GM12865 (cell line): ENCODE results near the gene RFC5.

ENCODE experiments used
- DNase-seq: peaks from one replicate; pipeline ENCODE4 v3.0.0; 2010; ENCODE audit warnings: low read depth
- H3K4me3 ChIP-seq: 2 replicates; pipeline ENCODE4 v1.5.1; 2011; ENCODE audit warnings: mild to moderate bottlenecking, low read depth, low read length, control low read depth
- TF ChIP-seq, protein P1 (sequence below): IDR thresholded peaks from 2 replicates; pipeline ENCODE4 v1.5.1; 2011; ENCODE audit warnings: low read length, control low read depth, low read depth, inconsistent platforms; ENCODE audit not compliant: insufficient read depth; ENCODE audit errors: missing control alignments

RFC5 gene

DNA sequence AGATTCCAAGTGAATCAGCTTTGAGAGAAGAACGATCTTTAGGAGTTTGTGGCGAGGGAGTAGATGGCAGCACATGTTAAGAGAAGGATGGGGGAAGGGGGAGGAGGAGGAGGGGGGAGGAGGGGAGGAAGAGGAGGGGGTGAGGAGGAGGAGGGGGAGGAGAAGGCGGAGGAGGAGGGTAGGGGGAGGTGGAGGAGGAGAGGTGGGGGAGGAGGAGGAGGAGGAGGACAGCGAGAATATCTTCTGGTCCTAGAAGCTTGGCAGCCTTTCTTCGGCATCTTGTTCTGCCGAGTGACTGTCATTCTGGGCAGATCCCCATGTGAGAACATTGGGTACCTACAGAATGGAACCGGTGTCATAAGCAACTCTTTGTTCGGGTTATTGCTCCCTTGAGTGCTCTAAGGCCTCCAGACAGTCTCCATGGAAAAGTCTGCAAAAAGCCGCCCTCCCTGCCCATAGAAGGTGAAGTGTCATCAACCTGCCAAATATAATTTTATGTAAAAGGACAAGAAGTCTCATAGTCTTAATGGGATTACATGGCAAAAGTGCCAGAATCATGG lies 6.9 kb downstream of the RFC5 start:
- no peak overlapping the region for H3K4me3 ChIP-seq
- no peak for DNase-seq
- TF ChIP-seq, protein P1, sequence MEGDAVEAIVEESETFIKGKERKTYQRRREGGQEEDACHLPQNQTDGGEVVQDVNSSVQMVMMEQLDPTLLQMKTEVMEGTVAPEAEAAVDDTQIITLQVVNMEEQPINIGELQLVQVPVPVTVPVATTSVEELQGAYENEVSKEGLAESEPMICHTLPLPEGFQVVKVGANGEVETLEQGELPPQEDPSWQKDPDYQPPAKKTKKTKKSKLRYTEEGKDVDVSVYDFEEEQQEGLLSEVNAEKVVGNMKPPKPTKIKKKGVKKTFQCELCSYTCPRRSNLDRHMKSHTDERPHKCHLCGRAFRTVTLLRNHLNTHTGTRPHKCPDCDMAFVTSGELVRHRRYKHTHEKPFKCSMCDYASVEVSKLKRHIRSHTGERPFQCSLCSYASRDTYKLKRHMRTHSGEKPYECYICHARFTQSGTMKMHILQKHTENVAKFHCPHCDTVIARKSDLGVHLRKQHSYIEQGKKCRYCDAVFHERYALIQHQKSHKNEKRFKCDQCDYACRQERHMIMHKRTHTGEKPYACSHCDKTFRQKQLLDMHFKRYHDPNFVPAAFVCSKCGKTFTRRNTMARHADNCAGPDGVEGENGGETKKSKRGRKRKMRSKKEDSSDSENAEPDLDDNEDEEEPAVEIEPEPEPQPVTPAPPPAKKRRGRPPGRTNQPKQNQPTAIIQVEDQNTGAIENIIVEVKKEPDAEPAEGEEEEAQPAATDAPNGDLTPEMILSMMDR, result no peak

DNA sequence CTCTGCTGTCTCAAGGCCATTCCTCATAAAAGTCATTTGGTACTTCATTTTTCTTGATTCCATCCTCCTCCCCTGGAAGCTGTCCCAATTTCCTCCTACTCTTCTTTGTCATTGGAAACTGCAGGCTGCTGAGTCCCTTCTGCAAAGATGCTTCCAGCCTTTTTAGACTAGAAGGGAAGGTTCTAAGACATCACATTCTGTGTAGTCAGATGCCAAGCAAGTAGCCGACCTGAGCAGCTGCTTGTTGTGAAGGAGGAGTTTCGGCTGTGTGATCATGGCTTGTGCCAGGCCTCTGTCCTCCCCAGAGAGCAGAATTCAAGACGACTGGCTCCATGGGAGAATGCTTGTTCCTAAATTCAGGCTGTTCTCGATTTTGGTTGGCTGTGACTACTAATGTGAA lies 8.7 kb downstream of the RFC5 start:
- TF ChIP-seq, protein P1, result no peak
- no peak overlapping the region for H3K4me3 ChIP-seq
- DNase-seq, result no peak

DNA sequence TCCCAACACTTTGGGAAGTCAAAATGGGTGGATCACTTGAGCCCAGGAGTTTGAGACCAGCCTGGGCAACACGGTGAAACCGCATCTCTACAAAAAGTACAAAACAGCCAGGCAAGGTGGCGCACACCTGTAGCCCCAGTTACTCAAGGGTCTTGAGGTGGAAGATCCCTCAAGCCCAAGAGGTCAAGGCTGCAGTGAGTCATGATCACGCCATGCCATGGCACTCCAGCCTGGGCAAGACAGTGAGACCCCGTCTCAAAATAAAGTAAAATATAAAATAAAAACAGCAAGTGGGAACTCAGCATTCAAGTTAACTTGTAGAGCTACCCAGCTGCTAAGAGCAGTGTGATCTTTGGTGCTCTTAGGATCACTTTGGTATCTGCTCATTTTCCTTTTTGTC lies 12.7 kb downstream of the RFC5 start:
- no peak for DNase-seq
- H3K4me3 ChIP-seq, result no peak overlapping the region
- TF ChIP-seq, protein P1, result no peak

DNA sequence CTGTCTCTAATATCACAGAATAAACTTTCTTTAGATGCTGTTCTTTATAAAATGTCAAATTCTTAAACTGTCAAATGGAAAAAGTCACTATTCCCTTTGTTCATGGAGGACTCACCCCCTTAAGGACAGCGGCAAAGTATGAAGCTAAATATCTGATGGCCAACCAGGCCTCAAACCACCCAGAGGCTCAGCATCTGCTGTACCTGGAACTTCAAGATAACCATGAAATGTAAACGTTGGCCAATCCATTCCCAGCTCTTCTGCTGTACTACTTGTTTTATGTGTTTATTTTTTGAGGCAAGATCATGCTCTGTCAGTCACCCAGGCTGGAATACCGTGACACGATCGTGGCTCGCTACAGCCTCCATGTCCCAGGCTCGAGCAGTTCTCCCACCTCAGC lies 15.7 kb downstream of the RFC5 start:
- TF ChIP-seq, protein P1, result no peak
- no peak for DNase-seq
- H3K4me3 ChIP-seq, result no peak overlapping the region

DNA sequence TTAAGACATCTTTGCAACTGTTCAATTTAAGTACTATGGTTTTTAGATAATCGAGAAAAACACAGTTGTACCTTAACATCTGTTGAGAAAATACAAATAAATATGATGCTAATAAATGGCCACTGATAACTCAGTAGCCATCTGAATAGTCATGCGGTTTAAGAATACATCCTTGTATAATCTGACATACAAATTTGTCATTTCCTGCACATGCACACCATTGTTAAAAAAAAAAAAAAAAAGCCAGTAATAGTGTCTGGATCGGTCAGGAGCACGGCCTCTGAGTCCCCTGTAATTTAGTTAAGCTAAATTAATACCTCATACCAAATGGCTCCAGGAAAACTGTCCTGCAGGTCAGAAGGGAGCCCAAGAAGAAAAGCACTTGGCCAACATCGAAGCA lies 16.8 kb downstream of the RFC5 start:
- TF ChIP-seq, protein P1, result no peak
- H3K4me3 ChIP-seq, result no peak overlapping the region
- DNase-seq, result no peak

DNA sequence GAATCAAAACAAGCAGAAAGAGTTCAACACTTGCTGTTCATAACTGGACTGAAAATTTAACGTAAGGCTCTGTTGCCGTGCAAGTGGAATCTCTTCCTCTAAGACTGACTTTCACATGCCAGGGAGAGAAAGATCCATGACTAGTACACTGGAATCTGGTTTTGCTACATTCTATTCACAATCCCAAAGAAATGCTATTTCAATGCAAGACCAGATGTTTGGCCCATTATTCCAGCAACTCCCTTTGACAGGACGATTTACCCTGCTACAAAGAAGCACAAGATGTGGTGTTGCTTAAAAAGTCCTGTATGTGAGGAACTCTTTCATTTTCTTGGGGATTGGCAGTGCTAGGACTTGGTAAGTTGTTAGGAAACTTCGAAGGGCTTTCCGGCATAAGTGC lies 17.4 kb downstream of the RFC5 start:
- DNase-seq, result no peak
- TF ChIP-seq, protein P1, result no peak

More for the DNA sequence above, 17.4 kb downstream of the RFC5 start:
- H3K4me3 ChIP-seq, result no peak overlapping the region
